ENCODE data around the gene SERPINI1.

SERPINI1 gene

DNA sequence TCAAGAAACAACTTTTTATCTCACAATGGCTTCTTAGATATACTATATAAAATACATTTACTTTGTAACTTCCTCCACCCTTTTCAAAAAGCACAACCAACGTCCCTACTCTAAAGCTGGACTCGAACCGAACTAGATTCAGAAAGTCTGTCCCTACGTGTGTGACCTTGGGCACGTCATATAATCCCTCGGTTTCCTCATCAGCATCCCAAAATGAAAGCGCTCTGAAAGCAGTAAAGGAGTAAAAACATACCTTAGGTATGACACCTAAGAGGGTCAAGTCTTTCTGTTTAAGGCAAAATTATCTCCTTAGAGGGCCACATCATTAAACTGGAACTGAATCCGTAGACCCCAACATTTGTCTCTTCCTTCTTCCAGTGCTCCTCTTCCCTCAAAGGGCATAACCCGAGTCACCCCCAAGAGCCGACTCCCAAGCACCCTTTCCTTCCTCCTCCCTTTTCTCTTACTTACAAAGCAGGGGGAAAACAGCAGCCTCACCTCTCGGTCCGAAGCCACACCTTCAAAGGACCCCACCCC lies 1.5 kb upstream of the SERPINI1 start:
- peak overlapping the region; percentile 89 for H3K9ac ChIP-seq (ENCODE audit: low read length)
- H2BK12ac ChIP-seq (ENCODE audit: low read length): no peak overlapping the region
- peak in 1 of 2 donors; percentile 41 for DNase-seq
- no peak overlapping the region for H2AK5ac ChIP-seq (ENCODE audit: low read length)
- peak overlapping the region; percentile 84 for H4K12ac ChIP-seq (ENCODE audit: low read depth, low read length)
- H3K27ac ChIP-seq (ENCODE audit: low read depth, low read length): peak overlapping the region; percentile 97
- H3K4me2 ChIP-seq (ENCODE audit: low read length): peak overlapping the region; percentile 56
- H3K27me3 ChIP-seq (ENCODE audit: insufficient read depth, low read length): no peaks in the 10 kb centered on the region
- H3K14ac ChIP-seq (ENCODE audit: low read length): peak overlapping the region; percentile 73
- no peaks in the 10 kb centered on the region for H3K4me1 ChIP-seq (ENCODE audit: control insufficient read depth in 1 of 2, insufficient read depth in 2 of 2, low read length in 2 of 2)
- peaks cover 9% of the 10 kb centered on the region for H3K79me1 ChIP-seq (ENCODE audit: low read length)
- peak overlapping the region; percentile 97 for H4K91ac ChIP-seq (ENCODE audit: low read depth, low read length)
- H2BK5ac ChIP-seq (ENCODE audit: low read depth, low read length, poor library complexity): peak overlapping the region; percentile 84
- peaks cover 3% of the 10 kb centered on the region for H3K9me3 ChIP-seq (ENCODE audit: insufficient read depth, low read depth, low read length)
- H3K4ac ChIP-seq (ENCODE audit: low read depth, low read length): peak overlapping the region; percentile 61
- peak overlapping the region; percentile 97 for H3K4me3 ChIP-seq (ENCODE audit: low read depth, low read length)
- H2AFZ ChIP-seq (ENCODE audit: insufficient read depth, low read length, poor library complexity): peak overlapping the region; percentile 97
- peaks cover 8% of the 10 kb centered on the region for H3K79me2 ChIP-seq (ENCODE audit: control insufficient read depth, insufficient read depth, low read length, poor library complexity)
- peak overlapping the region; percentile 70 for H3K18ac ChIP-seq (ENCODE audit: low read length)
- peaks cover 0 to 2% of the 10 kb centered on the region in 2 experiments for H3K36me3 ChIP-seq (ENCODE audit: control insufficient read depth in 1 of 2, insufficient read depth in 2 of 2, low read length in 2 of 2)
- peak overlapping the region; percentile 93 for H4K8ac ChIP-seq (ENCODE audit: low read depth, low read length)
- peak overlapping the region; percentile 74 for H2BK120ac ChIP-seq (ENCODE audit: insufficient read depth, low read length, poor library complexity)
- H3K23ac ChIP-seq (ENCODE audit: low read length): no peak overlapping the region
- WGBS (ENCODE audit: extremely low coverage, insufficient coverage, insufficient read length): no CpG with 5 or more reads among the region's 12 CpGs

DNA sequence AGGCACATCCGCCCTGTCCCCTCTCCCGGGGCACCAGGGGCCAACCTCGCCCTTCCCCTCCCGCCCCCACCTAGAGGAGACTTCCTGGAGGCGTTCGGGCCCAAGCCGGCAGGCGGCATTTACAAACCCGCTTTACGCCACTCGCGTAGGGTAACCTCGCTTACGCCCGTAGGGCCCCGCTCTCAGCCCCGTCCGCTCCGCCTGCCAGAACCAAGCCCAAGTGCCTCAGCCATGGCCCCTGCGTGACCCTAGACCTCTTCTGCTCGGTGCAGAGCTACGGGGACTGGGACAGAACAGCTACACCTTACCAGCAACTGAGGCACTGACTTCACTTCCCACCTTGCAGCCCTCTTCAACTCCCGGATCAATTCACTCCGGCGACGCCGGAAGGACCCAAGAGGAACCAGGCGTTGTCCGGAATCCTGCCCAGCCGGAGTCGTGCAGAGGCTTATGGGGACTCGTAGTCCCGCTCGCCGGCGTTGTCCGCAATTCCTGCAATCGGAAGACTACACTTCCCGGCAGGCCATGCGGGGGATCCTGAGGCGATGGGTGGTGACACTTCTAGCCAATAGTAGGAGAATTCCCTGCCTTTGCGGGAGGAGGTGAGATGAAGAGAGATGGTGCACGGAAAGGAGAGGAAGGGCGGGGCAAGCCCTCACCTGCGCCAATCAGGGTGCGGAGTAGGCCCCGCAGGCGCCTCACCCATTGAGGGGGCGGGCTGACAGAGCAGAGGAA lies 856 bp upstream of the SERPINI1 start, which contains the start of gene PDCD10:
Gene PDCD10 (minus strand): TSS at position 395 of the 735 bp plus-strand sequence. CDS start 14,735 bp downstream, outside the sequence.
- Histone ChIP-seq H2BK120ac (ENCODE audit: insufficient read depth, low read length, poor library complexity) (peak within 1 kb of the TSS; percentile 74), H2BK5ac (ENCODE audit: low read depth, low read length, poor library complexity) (peak within 1 kb of the TSS; percentile 84), H3K4ac (ENCODE audit: low read depth, low read length) (peak within 1 kb of the TSS; percentile 61), H3K27me3 (ENCODE audit: insufficient read depth, low read length) (no peaks in the 10 kb centered on the region), H3K27ac (ENCODE audit: low read depth, low read length) (peak within 1 kb of the TSS; percentile 97), H4K91ac (ENCODE audit: low read depth, low read length) (peak within 1 kb of the TSS; percentile 97), H3K9ac (ENCODE audit: low read length) (peak within 1 kb of the TSS; percentile 89), H3K14ac (ENCODE audit: low read length) (peak within 1 kb of the TSS; percentile 94), H3K23ac (ENCODE audit: low read length) (no peak within 1 kb of the TSS), H3K18ac (ENCODE audit: low read length) (peak within 1 kb of the TSS; percentile 92), H3K79me1 (ENCODE audit: low read length) (peaks cover 9% of the 10 kb centered on the region), H4K8ac (ENCODE audit: low read depth, low read length) (peak within 1 kb of the TSS; percentile 93), H3K36me3 (ENCODE audit: control insufficient read depth in 1 of 2, insufficient read depth in 2 of 2, low read length in 2 of 2) (peaks cover 0 to 2% of the 10 kb centered on the region in 2 experiments), H3K9me3 (ENCODE audit: insufficient read depth, low read depth, low read length) (peaks cover 3% of the 10 kb centered on the region), H3K79me2 (ENCODE audit: control insufficient read depth, insufficient read depth, low read length, poor library complexity) (peaks cover 8% of the 10 kb centered on the region), H3K4me2 (ENCODE audit: low read length) (peak within 1 kb of the TSS; percentile 82), H2BK12ac (ENCODE audit: low read length) (no peak within 1 kb of the TSS), H3K4me1 (ENCODE audit: control insufficient read depth in 1 of 2, insufficient read depth in 2 of 2, low read length in 2 of 2) (no peaks in the 10 kb centered on the region), H2AFZ (ENCODE audit: insufficient read depth, low read length, poor library complexity) (peak within 1 kb of the TSS; percentile 97), H2AK5ac (ENCODE audit: low read length) (peak within 1 kb of the TSS; percentile 82), H3K4me3 (ENCODE audit: low read depth, low read length) (peak within 1 kb of the TSS; percentile 97), H4K12ac (ENCODE audit: low read depth, low read length) (peak within 1 kb of the TSS; percentile 96)
- WGBS (ENCODE audit: extremely low coverage, insufficient coverage, insufficient read length): no CpG with 5 or more reads among the region's 49 CpGs
- DNase-seq: peak; percentile 100

DNA sequence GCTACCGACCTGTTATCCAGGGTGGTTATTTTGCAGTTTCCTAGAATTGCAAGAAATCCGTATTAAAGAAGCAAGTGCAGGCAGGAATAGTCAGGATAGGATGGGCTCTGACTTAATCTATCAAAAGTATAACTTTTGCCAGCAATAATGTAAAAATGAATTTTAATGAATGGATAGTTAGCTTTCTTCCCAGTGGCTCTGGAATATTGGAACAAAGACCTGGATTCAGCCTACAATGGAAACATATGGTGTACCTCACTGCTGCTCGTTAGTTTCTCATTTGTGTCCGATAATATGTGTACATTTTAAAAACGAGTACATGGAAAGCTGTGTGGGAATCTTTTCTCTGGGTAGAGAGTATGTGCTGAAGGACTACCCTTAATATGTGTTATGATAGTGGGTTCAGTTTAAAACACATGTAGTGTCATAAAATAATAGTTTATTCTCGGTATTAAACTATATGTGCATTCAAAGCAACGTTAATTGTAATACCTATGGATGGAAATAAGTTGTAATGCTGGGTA lies 805 bp downstream of the SERPINI1 start:
- Histone ChIP-seq H3K27me3 (ENCODE audit: insufficient read depth, low read length) (no peaks in the 10 kb centered on the region), H3K9me3 (ENCODE audit: insufficient read depth, low read depth, low read length) (peaks cover 3% of the 10 kb centered on the region), H3K9ac (ENCODE audit: low read length) (no peak overlapping the region), H3K18ac (ENCODE audit: low read length) (no peak overlapping the region), H2BK120ac (ENCODE audit: insufficient read depth, low read length, poor library complexity) (no peak overlapping the region), H4K91ac (ENCODE audit: low read depth, low read length) (no peak overlapping the region), H3K4me2 (ENCODE audit: low read length) (peak overlapping the region; percentile 82), H3K36me3 (ENCODE audit: control insufficient read depth in 1 of 2, insufficient read depth in 2 of 2, low read length in 2 of 2) (peaks cover 0 to 2% of the 10 kb centered on the region in 2 experiments), H3K4ac (ENCODE audit: low read depth, low read length) (no peak overlapping the region), H2AFZ (ENCODE audit: insufficient read depth, low read length, poor library complexity) (no peak overlapping the region), H4K12ac (ENCODE audit: low read depth, low read length) (no peak overlapping the region), H3K14ac (ENCODE audit: low read length) (no peak overlapping the region), H3K79me1 (ENCODE audit: low read length) (peaks cover 9% of the 10 kb centered on the region), H3K4me1 (ENCODE audit: control insufficient read depth in 1 of 2, insufficient read depth in 2 of 2, low read length in 2 of 2) (no peaks in the 10 kb centered on the region), H3K23ac (ENCODE audit: low read length) (no peak overlapping the region), H3K4me3 (ENCODE audit: low read depth, low read length) (no peak overlapping the region), H3K27ac (ENCODE audit: low read depth, low read length) (no peak overlapping the region), H4K8ac (ENCODE audit: low read depth, low read length) (no peak overlapping the region), H2AK5ac (ENCODE audit: low read length) (no peak overlapping the region), H2BK12ac (ENCODE audit: low read length) (no peak overlapping the region), H2BK5ac (ENCODE audit: low read depth, low read length, poor library complexity) (no peak overlapping the region), H3K79me2 (ENCODE audit: control insufficient read depth, insufficient read depth, low read length, poor library complexity) (peaks cover 8% of the 10 kb centered on the region)
- WGBS (ENCODE audit: extremely low coverage, insufficient coverage, insufficient read length): no CpG with 5 or more reads among the region's 7 CpGs
- DNase-seq: no peak

DNA sequence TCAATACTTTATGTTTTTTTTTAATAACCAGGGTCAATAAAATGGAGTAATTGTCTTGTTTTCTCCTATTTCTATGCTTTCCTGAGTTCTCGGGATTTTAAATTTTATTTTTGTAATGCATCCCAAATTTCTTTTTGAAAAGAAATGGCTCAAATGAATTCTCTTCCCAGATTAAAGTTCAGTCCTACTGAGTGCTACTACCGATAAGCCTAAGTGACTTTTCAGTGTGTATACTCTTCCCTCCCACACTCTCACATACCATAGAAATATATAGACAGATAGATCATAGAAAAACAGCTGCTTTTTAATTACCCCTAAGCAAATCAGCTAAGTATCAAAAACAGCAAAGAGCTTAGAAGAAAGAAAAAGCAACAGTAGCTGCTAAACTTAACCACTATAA lies 1.5 kb downstream of the SERPINI1 start:
- Histone ChIP-seq H3K4ac (ENCODE audit: low read depth, low read length) (no peak overlapping the region), H3K14ac (ENCODE audit: low read length) (no peak overlapping the region), H3K18ac (ENCODE audit: low read length) (no peak overlapping the region), H2BK120ac (ENCODE audit: insufficient read depth, low read length, poor library complexity) (no peak overlapping the region), H3K79me1 (ENCODE audit: low read length) (peaks cover 9% of the 10 kb centered on the region), H2BK12ac (ENCODE audit: low read length) (no peak overlapping the region), H3K4me3 (ENCODE audit: low read depth, low read length) (no peak overlapping the region), H3K79me2 (ENCODE audit: control insufficient read depth, insufficient read depth, low read length, poor library complexity) (peaks cover 6% of the 10 kb centered on the region), H3K9me3 (ENCODE audit: insufficient read depth, low read depth, low read length) (peaks cover 3% of the 10 kb centered on the region), H3K27ac (ENCODE audit: low read depth, low read length) (no peak overlapping the region), H3K4me2 (ENCODE audit: low read length) (no peak overlapping the region), H3K23ac (ENCODE audit: low read length) (no peak overlapping the region), H2BK5ac (ENCODE audit: low read depth, low read length, poor library complexity) (no peak overlapping the region), H3K9ac (ENCODE audit: low read length) (no peak overlapping the region), H2AK5ac (ENCODE audit: low read length) (no peak overlapping the region), H2AFZ (ENCODE audit: insufficient read depth, low read length, poor library complexity) (no peak overlapping the region), H4K91ac (ENCODE audit: low read depth, low read length) (no peak overlapping the region), H3K27me3 (ENCODE audit: insufficient read depth, low read length) (no peaks in the 10 kb centered on the region), H3K4me1 (ENCODE audit: control insufficient read depth in 1 of 2, insufficient read depth in 2 of 2, low read length in 2 of 2) (no peaks in the 10 kb centered on the region), H4K8ac (ENCODE audit: low read depth, low read length) (no peak overlapping the region), H3K36me3 (ENCODE audit: control insufficient read depth in 1 of 2, insufficient read depth in 2 of 2, low read length in 2 of 2) (no peaks in the 10 kb centered on the region), H4K12ac (ENCODE audit: low read depth, low read length) (no peak overlapping the region)
- no peak for DNase-seq
- no CpG with 5 or more reads among the region's 2 CpGs for WGBS (ENCODE audit: extremely low coverage, insufficient coverage, insufficient read length)

Data from trophoblast cell (in vitro differentiated cells and primary cell).